ENCODE data around the gene FRY. TPM values are rescaled to one million over a fixed set of nuclear protein-coding genes. Genes with fewer than 3 reads are reported as not detected.

FRY gene
- total and polyA plus RNA-seq, 2 of the 13 experiments (the other 11 are each of a cell fraction or from before 2014, with no cell fraction given): 8.2 to 13.1 TPM

GRCh38 chr13:32142956-32143375 is 111.4 kb downstream of the FRY start (continued):
- TF ChIP-seq HINFP (CRISPR knock-in tag; IDR thresholded peaks at IDR 0.05; ENCODE audit: low read depth): 0 out of 2 replicates have a peak, but pooled peaks have one; percentile 54
- peak; percentile 68; the same call in 1 of the 2 replicates for TF ChIP-seq ZKSCAN5 (CRISPR knock-in tag; IDR thresholded peaks at IDR 0.05)
- peak; percentile 45; the same call in 1 of the 2 replicates for TF ChIP-seq MIER2 (CRISPR knock-in tag; IDR thresholded peaks at IDR 0.05)
- peak; percentile 76 for TF ChIP-seq ZBTB33 (CRISPR knock-in tag; IDR thresholded peaks at IDR 0.05)
- TF ChIP-seq ZNF639 (CRISPR knock-in tag; conservative IDR thresholded peaks at IDR 0.05): no peak
- TF ChIP-seq ZEB1 (IDR thresholded peaks at IDR 0.05; ENCODE audit: insufficient replicate concordance, low read depth): peak; percentile 85
- peak; percentile 69; the same call in 1 of the 2 replicates for TF ChIP-seq HNF1B (CRISPR knock-in tag; IDR thresholded peaks at IDR 0.05)
- TF ChIP-seq ZNF574 (CRISPR knock-in tag; IDR thresholded peaks at IDR 0.05): peak; percentile 75
- TF ChIP-seq ARID3A (IDR thresholded peaks at IDR 0.05; ENCODE audit: low read depth, low read length): peak; percentile 73
- TF ChIP-seq ZSCAN29 (CRISPR knock-in tag; conservative IDR thresholded peaks at IDR 0.05): no peak
- TF ChIP-seq NR2F2 (IDR thresholded peaks at IDR 0.05; ENCODE audit: borderline replicate concordance, low read depth): peak; percentile 76; the same call in 1 of the 2 replicates
- peak; percentile 71; the same call in 1 of the 2 replicates for TF ChIP-seq BRD4 (CRISPR knock-in tag; IDR thresholded peaks at IDR 0.05)
- peak; percentile 40; the same call in 1 of the 2 replicates for TF ChIP-seq GZF1 (CRISPR knock-in tag; IDR thresholded peaks at IDR 0.05)
- 0 out of 2 replicates have a peak, but pooled peaks have one; percentile 42 for TF ChIP-seq ZSCAN20 (CRISPR knock-in tag; IDR thresholded peaks at IDR 0.05; ENCODE audit: borderline replicate concordance)
- peak; percentile 89 for TF ChIP-seq ZBTB43 (CRISPR knock-in tag; conservative IDR thresholded peaks at IDR 0.05)
- TF ChIP-seq ZFX (CRISPR knock-in tag; IDR thresholded peaks at IDR 0.05; ENCODE audit: low read depth): peak; percentile 17; the same call in 1 of the 2 replicates

All from HepG2 (cell line).